ENCODE measurements around the gene ZMYM4.
A peak's percentile ranks its signal among the peaks of the same experiment; 100 is the strongest.

Gene ZMYM4

DNA sequence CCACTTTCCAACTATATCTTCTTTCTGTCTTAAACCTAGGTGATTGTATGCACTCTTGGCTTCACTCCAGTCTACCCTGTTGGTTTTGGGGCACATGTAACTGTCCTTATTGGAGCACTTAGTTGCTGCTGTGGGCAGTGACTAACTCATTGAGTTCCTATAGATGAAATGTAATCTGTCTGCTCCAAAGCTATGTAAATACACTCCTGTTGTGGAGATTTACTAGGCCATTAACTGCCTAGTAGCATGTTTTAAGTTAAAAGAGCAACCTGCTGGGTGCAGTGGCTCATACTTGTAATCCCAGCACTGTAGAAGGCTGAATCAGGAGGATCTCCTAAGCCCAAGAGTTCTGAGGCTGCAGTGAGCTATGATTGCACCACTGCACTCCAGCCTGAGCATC is 137.6 kb downstream of the ZMYM4 start:
- DNase-seq (ENCODE audit: low read depth in 2 of 2), result no peak

DNA sequence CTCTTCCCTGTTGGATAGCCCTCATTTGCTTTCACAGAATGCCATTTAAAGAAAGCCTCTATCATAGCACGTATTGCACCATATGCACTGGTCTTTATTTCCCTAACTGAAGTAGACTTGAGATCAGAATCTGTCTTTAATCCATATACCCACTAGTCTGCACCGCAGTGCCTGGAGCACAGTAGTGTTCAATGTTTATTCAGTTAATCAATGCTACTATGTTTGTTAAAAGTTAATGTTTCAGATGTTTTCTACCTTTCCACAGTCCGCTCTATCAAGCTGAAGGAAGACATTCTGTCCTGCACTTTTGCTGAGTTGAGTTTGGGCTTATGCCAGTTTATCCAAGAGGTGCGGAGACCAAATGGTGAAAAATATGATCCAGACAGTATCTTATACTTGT is 139.2 kb downstream of the ZMYM4 start:
- no peak for DNase-seq (ENCODE audit: low read depth in 2 of 2)

DNA sequence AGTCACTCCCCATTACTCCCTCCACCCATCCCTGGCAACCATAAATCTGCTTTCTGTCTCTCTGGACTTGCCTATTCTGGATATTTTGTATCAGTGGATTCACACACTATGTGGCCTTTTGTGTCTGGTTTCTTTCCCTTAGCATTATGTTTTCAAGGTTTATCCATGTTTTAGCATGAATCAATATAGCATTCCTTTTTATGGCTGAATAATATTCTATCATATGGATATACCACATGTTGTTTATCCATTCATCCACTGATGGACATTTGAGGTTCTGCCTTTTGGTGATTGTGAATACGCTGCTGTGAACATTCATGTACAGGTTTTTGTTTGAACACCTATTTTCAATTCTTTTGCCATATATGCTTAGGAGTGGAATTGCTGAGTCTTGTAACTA is 140.4 kb downstream of the ZMYM4 start:
- no peak for DNase-seq (ENCODE audit: low read depth in 2 of 2)

DNA sequence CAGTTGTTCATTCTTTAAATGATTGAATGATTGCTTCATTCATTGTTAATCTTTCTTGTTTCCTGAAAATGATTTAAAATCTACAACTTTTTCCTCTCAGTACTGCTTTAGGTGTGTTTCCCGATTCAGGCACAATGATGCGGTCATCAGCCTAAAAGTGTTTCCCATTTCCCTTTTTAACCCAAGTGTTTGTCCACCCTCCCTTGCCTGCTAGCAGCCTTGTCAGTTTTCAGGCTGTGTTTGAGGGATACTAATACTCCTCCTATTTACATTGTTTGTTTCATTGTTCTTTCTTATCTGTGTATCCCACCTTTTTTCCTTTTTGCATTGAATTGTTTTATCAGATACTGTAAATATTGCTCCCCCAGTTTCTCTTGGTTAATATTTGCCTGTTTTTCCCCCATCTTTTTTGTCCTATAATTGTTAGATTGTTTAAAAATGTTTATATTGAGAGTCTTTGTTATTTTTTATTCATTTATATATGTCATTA is 157.6 kb downstream of the ZMYM4 start:
- DNase-seq (ENCODE audit: low read depth in 2 of 2), result no peak

DNA sequence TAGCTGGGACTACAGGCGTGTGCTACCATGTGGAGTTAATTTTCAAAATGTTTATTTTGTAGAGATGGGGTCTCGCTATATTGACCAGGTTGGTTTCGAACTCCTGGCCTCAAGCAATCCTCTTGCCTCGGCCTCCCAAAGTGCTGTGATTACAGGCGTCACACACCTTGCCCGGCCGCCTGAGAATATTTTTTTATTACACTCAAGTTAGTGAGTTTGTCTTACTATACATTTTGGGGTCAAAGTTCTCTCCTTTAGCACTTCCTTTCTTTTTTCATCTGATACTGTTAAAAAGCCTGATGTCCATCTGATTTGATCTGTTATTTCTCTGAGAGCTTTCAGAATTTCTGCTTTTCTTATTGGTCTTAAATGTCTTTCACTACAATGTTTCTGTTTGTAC is 159.9 kb downstream of the ZMYM4 start:
- DNase-seq (ENCODE audit: low read depth in 2 of 2), result no peak

DNA sequence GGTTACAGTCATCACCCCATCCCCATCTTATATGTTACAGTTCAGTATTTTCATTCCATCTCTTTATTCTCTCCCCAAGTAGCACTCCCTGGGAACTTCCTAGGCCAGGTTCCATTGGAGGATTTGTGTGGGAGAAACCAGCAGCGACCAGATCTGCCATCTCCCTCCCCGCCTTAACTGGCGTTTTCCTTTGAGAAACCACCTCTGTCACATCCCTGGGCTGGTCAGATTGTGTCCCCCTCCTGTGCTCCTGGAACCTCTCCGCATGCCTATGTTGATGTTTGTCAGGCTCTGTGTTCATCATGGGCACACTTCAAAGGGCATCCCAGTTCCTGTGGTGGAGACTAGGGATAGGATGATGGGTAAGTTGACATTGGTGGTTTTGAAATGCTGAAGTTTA is 162.3 kb downstream of the ZMYM4 start:
- no peak for DNase-seq (ENCODE audit: low read depth in 2 of 2)

DNA sequence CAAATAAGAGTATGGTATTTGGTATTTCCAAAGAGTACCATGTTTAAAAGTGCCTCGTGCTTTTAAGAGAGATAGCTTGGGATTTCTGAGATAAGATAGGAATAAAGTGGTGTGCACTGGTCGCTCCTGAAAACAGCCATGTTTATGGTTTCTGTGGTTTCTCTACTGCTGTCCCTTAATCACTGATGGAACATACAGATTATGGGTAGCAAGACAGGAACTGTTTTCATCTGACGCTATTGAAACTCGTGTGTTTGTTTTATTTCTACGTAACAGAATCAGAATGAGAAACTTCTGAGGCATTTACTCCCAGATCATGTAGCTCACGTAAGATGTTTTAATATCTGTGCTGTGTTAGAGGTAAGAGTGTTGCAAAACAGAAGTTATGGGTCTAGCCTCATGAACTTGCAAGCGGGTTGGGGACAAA is 162.7 kb downstream of the ZMYM4 start:
- DNase-seq (ENCODE audit: low read depth in 2 of 2), result no peak

DNA sequence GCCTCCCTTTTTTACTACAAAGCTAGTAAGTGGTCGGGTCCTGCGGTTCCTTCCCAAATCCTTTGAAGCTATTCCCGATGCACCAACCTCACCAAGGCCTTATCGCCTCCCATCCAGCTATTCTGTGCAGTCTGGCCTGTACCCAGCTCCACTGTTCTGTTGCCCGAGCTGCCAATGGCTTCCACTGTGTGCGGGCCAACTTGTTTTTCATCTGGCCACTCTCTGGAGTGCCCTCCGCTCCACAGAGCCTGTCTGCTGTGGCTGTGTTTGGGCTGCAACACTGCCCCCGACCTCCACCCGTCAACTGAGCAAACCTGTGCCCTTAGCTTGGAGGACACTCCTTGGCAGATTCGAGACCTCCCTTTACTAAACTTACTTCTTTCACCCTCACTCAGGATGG is 163.7 kb downstream of the ZMYM4 start:
- DNase-seq (ENCODE audit: low read depth in 2 of 2), result no peak

DNA sequence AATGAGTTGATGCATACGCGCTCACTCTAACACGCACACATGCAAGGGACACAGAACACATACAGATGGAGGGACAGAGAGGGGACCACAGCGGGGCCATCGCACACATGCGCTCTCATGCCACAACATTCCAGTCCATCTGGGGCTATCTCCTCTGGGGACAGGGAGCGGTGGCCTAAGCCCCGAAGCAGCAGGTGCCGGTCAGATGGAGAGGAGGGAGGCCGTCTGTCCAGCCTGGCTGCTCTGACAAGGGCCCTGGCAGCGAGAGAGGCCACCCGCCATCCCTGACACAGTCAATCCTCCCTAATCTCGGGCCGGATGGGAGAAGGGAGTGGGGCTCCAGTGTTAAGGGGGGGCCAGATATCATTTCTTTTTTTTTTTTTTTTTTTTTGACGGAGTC is 165.2 kb downstream of the ZMYM4 start:
- DNase-seq (ENCODE audit: low read depth in 2 of 2), result no peak

DNA sequence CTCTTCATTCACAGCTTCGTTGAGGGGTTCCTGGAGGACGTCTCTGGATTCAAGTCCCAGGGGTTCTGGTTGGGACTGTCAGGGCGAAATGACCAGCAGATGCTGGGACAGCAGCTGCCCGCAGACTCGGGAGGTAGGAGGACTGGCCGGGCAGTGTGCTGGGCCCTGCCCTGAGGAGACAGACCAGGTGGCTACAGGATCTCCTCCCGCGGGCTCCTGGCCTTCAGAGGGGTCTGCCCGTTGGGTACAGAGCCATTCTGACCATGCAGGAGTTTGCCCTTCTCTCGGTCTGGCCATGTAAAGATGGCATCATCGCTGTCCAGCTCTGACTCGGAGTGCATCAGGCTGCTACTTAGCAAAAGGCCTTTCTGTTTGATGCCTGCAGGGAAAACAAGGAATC is 166.2 kb downstream of the ZMYM4 start:
- DNase-seq (ENCODE audit: low read depth in 2 of 2), result no peak

DNA sequence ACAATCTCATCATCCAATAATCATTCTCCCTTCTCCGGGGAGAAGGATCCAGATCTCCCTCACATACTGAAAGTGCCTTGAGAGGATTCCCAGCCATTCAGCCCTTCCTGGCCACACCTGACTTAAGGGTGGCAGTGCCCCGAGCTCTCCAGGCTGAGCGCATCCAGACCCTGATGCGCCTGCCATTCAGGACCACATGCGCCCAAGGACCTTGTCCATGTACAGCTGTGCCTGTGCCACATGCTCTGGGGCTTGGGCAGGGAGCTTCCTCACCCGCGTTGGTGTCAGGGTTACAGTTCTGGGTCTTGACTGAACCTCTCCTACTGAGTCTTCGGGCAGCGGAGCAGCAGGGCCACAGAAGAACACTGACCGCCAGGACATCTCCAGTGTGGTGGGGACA is 167.6 kb downstream of the ZMYM4 start:
- no peak for DNase-seq (ENCODE audit: low read depth in 2 of 2)

DNA sequence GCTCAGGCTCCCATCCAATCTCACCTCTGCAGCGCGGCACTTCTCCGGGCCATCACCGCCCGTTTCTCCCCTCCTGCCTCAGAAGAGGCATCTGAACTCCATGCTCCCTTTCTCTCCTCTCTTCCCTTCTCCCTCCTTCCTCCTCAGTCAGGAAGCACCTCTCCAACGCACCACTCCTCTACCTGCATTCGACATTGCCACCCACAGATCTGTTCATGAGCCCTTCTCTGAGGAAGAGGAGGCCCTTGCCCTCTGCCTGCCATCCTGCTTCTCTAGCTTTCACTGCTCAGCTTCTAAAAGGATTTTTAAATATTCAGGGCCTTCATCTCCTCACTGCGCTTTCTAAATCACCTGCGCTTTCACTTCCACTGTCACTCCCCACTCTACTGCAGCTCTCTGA is 168.7 kb downstream of the ZMYM4 start:
- no peak for DNase-seq (ENCODE audit: low read depth in 2 of 2)

DNA sequence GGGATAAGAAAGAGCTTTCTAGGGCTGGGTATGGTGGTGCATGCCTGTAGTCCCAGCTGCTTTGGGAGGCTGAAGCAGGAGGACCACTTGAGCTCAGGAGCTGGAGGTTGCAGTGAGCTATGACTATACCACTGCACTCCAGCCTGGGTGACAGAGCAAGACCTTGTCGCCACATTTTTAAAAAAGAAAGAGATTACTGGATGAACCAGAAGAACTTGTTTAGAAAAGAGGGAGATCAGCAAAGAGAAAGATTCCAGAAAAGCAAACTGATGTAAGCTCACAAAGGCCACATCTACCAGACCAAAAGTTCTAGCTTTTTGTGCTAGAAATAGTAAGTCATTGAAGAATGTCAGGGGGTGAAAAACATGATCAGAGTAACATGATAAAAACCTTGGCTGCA is 171.1 kb downstream of the ZMYM4 start:
- DNase-seq (ENCODE audit: low read depth in 2 of 2), result no peak

DNA sequence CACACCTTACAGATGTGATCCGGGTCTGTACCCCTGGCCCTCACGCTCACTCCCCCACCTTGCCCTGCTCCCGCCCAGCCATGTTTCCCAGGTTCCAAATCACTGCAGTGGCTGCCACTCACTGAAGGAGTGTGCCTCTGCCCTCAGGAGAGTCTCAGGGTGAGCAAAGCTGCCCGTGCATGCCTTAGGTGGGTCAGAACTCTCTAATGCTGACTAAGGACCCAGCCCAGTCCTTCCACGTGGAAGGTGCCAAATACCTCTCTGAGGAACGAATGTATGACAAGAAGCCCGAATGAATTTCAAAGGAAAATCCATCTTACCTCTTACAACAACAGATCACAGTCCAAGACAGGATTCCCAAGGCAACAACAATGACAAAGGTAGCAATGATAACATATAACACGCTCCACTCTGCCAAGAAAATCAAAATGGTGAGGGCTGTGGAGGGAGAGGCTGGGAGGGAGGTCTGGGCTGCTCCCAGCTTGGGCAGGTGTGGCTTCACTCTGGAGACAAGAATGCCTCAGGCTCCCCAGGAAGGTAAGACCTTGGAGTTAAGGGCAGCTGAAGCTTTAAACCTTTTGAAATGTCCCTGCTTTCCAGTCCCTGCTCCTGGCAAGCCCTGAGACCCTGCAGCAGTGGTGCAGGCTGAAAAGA is 173.5 kb downstream of the ZMYM4 start:
- no peak for DNase-seq (ENCODE audit: low read depth in 2 of 2)

DNA sequence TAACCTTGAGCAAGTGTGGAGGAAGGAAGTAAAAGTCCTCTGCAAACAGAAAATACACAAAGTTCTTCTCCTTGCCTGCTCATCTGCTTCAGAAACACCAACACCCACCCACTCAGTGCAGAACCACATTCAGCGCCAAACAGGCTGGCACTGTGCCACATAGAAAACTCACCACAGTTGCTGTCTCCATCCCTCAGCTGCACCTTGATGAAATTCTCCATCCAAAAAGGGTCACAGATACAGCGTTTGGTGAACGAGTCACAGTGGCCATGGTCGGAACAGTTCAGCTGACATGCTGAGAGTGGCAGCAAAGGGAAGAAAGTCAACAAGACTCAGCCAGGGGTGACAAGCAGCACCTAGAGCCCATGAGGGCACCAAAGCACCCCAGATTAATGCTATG is 174.2 kb downstream of the ZMYM4 start:
- no peak for DNase-seq (ENCODE audit: low read depth in 2 of 2)

DNA sequence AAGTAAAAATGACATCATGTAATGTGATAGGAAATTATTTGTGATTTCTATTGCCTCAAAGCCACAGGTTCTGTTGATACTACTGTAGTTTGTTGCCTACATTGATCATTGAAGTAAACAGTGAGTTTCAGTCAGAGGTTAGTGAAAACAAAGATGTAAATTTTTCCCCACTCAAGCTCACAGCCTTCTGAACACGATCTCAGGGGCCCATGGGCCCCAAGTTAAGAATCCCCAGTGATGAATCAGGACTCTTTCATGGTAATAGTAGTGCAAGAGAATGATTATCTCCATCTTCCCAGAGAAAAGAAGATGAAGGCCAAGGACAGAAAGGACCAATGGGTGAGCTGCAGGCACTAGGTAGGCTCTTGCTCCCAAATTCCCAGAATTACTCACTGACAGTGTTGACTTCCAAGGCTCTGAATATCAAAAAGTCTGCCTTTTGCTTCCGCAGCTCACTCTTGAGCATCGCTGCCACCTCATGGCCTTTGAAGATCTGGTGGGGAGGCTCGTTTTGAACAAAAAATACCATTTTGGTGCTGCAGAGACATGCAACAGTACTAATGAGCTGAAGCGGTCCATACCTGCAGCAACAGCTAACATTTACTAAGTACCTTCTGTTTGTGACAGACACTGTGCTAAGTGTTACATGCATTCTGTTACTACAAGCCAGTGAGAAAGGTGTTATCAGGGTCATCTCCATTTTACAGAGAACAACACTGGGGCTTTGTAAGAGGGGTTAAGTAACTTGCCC is 175.4 kb downstream of the ZMYM4 start:
- no peak for DNase-seq (ENCODE audit: low read depth in 2 of 2)

DNA sequence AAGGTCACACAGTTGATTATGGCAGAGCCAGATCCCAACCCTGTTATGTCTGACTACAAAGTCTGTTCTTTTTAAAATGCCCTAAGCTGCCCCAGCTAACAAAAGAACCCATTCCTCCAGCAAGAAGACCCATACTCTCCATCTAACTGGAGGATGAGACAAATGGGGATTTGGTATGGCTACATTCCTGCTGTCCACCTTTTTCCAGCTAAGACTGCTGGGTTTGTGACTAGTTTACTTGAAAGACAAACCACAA is 175.9 kb downstream of the ZMYM4 start:
- no peak for DNase-seq (ENCODE audit: low read depth in 2 of 2)

DNA sequence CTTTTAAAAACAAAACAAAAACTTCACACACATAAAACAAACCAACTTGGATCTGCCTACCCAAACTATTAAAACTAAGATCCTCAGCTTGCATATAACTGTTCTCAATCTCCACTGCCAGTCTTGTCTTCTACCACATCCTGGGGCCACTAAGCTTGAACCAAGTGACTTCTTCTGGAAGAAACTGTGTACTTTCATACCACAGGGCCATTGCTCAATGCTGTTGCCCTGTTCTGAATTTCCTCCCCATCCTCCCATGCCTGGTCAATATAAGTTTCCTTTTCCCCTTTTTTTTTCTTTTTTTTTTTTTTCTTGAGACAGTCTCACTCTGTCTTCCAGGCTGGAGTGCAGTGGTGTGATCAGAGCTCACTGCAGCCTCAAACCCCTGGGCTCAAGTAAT is 178.8 kb downstream of the ZMYM4 start:
- no peak for DNase-seq (ENCODE audit: low read depth in 2 of 2)

DNA sequence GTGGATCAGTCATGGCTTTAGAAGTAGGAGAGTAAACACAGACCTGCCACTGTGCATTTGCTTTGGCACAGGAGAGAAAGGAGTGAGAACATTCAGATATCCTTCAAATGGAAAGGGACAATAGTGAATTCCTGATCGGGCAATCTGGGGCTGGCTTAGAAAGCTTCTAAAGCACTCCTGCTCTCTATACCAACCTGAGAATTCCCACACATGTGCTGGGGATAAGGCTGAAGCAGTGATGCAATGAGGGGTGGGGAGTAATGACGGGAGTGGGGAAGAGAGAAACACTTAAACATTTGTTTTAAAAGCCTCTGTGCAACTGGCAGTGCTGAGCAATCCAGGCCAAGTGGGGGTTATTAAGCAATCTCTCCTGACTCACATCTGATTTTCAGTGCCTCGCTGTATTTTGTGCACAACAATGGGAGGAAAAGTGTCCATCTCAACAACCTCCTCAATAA is 179.9 kb downstream of the ZMYM4 start:
- DNase-seq (ENCODE audit: low read depth in 2 of 2), result no peak

DNA sequence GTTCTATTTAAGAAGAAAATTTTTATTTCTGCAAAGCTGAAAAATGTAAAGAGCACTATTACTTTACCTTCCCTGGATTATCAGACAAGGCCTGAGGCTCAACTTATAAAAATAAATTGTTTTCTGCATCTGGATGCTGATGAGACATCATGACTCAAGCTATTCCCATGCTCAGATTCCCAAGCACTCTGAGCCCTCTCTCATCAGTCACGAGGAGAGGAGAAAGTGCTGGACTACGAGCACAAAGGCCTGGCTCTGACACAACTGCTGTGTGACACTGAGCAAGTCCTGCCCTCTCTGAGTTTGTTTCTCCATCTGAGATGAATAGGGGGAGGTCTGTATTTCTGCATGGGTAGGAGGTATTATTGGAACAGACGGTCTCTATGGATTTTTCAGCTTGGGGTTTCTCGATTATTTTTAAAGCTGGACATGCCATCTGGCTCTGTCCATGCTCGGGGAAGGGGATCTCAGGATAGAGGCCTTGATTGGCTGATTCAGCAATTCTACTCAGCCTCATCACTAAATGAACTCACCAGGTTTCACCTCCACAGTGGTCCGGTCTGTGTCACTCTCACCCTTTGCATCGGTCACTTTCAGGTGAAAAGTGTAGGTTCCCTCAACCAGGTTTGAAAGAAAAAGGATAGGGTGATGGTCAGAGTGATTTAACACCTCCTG is 181.0 kb downstream of the ZMYM4 start:
- no peak for DNase-seq (ENCODE audit: low read depth in 2 of 2)

DNA sequence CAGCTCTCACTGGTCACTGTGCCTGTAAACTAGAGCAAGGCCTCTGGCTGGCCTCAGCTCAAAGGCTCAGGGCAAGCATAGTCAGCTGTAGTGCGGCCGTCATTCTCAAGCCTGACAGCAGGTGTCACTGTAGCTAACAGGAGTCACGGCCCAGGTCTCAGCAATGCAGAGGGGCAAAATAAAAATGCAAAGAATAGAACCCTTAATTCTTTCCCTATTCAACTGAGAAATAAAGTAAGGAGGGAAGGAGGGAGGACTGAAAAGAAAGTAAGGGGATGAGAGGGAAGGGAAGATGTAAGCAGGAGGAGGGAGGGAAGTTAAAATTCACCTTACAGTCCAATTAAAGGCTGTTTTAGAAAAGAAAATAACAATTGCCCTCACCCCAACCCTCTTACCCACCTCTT is 182.6 kb downstream of the ZMYM4 start:
- peak; percentile 52 to 60 for DNase-seq (ENCODE audit: low read depth in 2 of 2)

DNA sequence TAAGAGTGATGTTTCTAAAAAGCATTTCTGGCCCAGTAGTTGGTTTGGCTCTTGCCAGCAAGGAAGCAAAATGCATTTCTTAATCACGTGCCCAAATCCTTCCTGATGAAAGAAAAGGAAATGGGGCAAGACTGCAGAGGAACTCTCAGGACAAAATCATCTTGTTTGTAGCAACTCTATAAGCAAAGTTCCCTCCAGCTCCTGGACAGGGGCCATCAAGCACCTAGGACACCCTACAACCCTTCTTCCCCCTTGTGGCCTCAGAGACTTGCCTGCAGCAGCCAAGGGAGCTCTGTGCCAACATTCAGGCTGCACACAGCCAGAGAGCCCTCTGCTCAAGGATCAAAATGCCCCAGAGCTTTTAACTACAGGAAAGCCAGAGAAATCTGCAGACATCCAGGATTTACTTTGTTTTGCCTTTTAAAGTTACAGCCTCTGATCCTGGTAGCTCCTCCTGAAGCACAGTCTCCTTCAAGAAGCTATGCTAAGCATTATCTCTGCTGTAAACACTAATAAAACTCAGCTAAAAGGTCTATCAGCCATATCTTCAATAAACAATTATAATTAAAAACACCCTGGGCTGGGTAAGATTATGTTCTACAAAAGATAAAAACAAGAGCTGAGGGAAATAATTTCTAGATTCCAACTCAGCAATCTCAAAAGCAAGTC is 183.7 kb downstream of the ZMYM4 start:
- no peak for DNase-seq (ENCODE audit: low read depth in 2 of 2)

DNA sequence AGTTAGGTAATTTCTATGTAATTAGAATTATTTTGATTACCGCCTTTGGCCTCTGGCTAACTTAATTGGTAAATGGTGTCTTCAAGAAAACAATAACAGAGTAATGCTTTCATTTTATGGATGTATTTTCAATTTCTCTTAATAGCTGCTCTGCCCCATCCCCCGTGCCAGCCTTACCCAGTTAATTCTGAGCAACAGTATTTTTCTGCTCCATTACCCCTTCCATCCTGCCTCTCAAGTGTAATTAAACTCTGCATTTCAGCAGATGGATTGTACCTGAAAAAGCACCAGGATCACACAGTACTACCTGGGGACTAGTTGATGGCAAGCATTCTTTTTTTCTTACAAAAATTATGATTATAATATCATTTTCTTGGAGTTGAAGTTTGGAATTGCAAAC is 184.5 kb downstream of the ZMYM4 start:
- no peak for DNase-seq (ENCODE audit: low read depth in 2 of 2)

Data from stimulated activated CD8-positive, alpha-beta memory T cell treated with anti-CD3 and anti-CD28 coated beads, Interleukin-7, amount 100 ng/mL, for 1 hour (primary cell).